H1 (cell line): ENCODE measurements around the gene UTP15. TPM values are rescaled to one million over a fixed set of nuclear protein-coding genes. Genes with fewer than 3 reads are reported as not detected.

ENCODE experiments used
- CTCF ChIA-PET: fragments of 300-600 bp; sonication (Branson Sonifier 250); formaldehyde crosslinking; loops from one replicate; lab custom pipeline; 2021; ENCODE audit not compliant: partially characterized antibody; lab: Charles Lee
- POLR2A ChIA-PET: fragments of 300-600 bp; sonication (Branson Sonifier 250); formaldehyde crosslinking; loops from one replicate; lab custom pipeline; 2021; ENCODE audit warnings: inconsistent platforms; ENCODE audit not compliant: partially characterized antibody; lab: Charles Lee
- DNase-seq, 2 experiments: peaks; one replicate each; pipeline versions ENCODE4 v3.0.0 to v3.0.0-alpha.2; 2010 to 2022; ENCODE audit warnings: low spot score in 2 of 2, low read depth in 1 of 2, mixed read lengths in 1 of 2
- FAIRE-seq: peaks from 2 replicates; lab custom pipeline; 2011; peaks lifted over from hg19 to GRCh38; lab: Jason Lieb, UNC
- H2AFZ ChIP-seq: 2 replicates; pipeline ENCODE4 v1.8.1; 2012; ENCODE audit warnings: low read length, inconsistent platforms
- H2AK5ac ChIP-seq: 2 replicates; pipeline ENCODE4 v1.6.1; 2013; ENCODE audit warnings: low read depth, low read length
- H2BK120ac ChIP-seq: replicated peaks from 2 replicates; pipeline ENCODE3; 2013; ENCODE audit warnings: low read depth, low read length, inconsistent platforms
- H2BK12ac ChIP-seq: 2 replicates; pipeline ENCODE4 v1.6.1; 2013; ENCODE audit warnings: low read depth, low read length
- H2BK15ac ChIP-seq: 2 replicates; pipeline ENCODE4 v1.6.1; 2013; ENCODE audit warnings: low read length
- H2BK20ac ChIP-seq: 2 replicates; pipeline ENCODE4 v1.6.1; 2013; ENCODE audit warnings: low read length
- H2BK5ac ChIP-seq: 2 replicates; pipeline ENCODE4 v1.6.1; 2013; ENCODE audit warnings: low read depth, low read length
- H3K14ac ChIP-seq: 2 replicates; pipeline ENCODE4 v1.6.1; 2013; ENCODE audit warnings: inconsistent platforms; ENCODE audit not compliant: insufficient read length
- H3K18ac ChIP-seq: 2 replicates; pipeline ENCODE4 v1.6.1; 2013; ENCODE audit warnings: low read length; ENCODE audit errors: extremely low read depth
- H3K23ac ChIP-seq: 2 replicates; pipeline ENCODE4 v1.6.1; 2013; ENCODE audit warnings: inconsistent platforms; ENCODE audit not compliant: insufficient read length
- H3K23me2 ChIP-seq: 2 replicates; pipeline ENCODE4 v1.6.1; 2013; ENCODE audit warnings: low read depth, low read length
- H3K27ac ChIP-seq: 2 replicates; pipeline ENCODE4 v1.6.1; 2011; ENCODE audit warnings: low read depth, low read length, inconsistent platforms
- H3K27me3 ChIP-seq, 4 experiments: replicated peaks in 1 of 4; 1 replicate in 1 of 4; 2 replicates in 3 of 4; pipeline versions ENCODE4 v1.6.1 to v1.8.1; 2011 to 2013; ENCODE audit warnings: low read length in 3 of 4, mild to moderate bottlenecking in 3 of 4, inconsistent platforms in 2 of 4, mixed read lengths in 2 of 4, moderate library complexity in 1 of 4; ENCODE audit not compliant: control insufficient read depth in 3 of 4, insufficient read depth in 3 of 4; ENCODE audit errors: extremely low read depth in 1 of 4
- H3K36me3 ChIP-seq, 4 experiments: 2 replicates each; pipeline versions ENCODE4 v1.6.1 to v1.8.1; 2011 to 2013; ENCODE audit warnings: mild to moderate bottlenecking in 4 of 4, low read length in 3 of 4, moderate library complexity in 2 of 4, control low read depth in 1 of 4, inconsistent platforms in 1 of 4; ENCODE audit not compliant: insufficient read depth in 4 of 4, control insufficient read depth in 2 of 4
- H3K4ac ChIP-seq: replicated peaks from 2 replicates; pipeline ENCODE3; 2013; ENCODE audit warnings: low read length, low read depth, mixed read lengths, inconsistent platforms; ENCODE audit not compliant: insufficient read length
- H3K4me1 ChIP-seq, 4 experiments: replicated peaks in 1 of 4; 1 replicate in 1 of 4; 2 replicates in 3 of 4; pipeline versions ENCODE4 v1.6.1 to v1.8.1; 2011 to 2013; ENCODE audit warnings: low read length in 3 of 4, inconsistent platforms in 2 of 4, mixed read lengths in 1 of 4; ENCODE audit not compliant: insufficient read depth in 4 of 4, control insufficient read depth in 3 of 4
- H3K4me2 ChIP-seq, 2 experiments: 2 replicates each; pipeline versions ENCODE4 v1.6.1 to v1.8.1; 2011 to 2013; ENCODE audit warnings: low read depth in 2 of 2, low read length in 2 of 2, control low read depth in 1 of 2, inconsistent platforms in 1 of 2, mild to moderate bottlenecking in 1 of 2; ENCODE audit not compliant: insufficient read depth in 1 of 2
- H3K4me3 ChIP-seq, 4 experiments: fragments of 200-600, 300-600 bp in 1 of 4; sonication (generic), shearing (Covaris generic), sonication (Bioruptor Twin) in 1 of 4; 2 replicates each; pipeline versions ENCODE4 v1.5.1 to v1.8.1; 2011 to 2016; ENCODE audit warnings: low read length in 4 of 4, low read depth in 3 of 4, control low read depth in 2 of 4, inconsistent platforms in 2 of 4, mild to moderate bottlenecking in 2 of 4, mixed read lengths in 1 of 4, moderate library complexity in 1 of 4; ENCODE audit not compliant: insufficient read depth in 2 of 4; ENCODE audit errors: extremely low read depth in 1 of 4
- H3K56ac ChIP-seq: replicated peaks from 2 replicates; pipeline ENCODE3; 2013; ENCODE audit warnings: low read depth, mild to moderate bottlenecking, mixed read lengths, low read length, inconsistent platforms; ENCODE audit not compliant: insufficient read length
- H3K79me1 ChIP-seq: 2 replicates; pipeline ENCODE4 v1.6.1; 2013; ENCODE audit warnings: low read depth, low read length, control low read depth
- H3K79me2 ChIP-seq, 2 experiments: 2 replicates each; pipeline versions ENCODE4 v1.6.1 to v1.8.1; 2012 to 2013; ENCODE audit warnings: low read length in 2 of 2, mild to moderate bottlenecking in 2 of 2, inconsistent platforms in 1 of 2; ENCODE audit not compliant: insufficient read depth in 2 of 2, control insufficient read depth in 1 of 2
- H3K9ac ChIP-seq, 4 experiments: replicated peaks in 1 of 4; 1 replicate in 1 of 4; 2 replicates in 3 of 4; pipeline versions ENCODE4 v1.6.1 to v1.8.1; 2011 to 2013; ENCODE audit warnings: low read depth in 3 of 4, low read length in 3 of 4, control low read depth in 2 of 4, mild to moderate bottlenecking in 2 of 4, moderate library complexity in 2 of 4, inconsistent platforms in 1 of 4; ENCODE audit errors: extremely low read depth in 1 of 4
- H3K9me3 ChIP-seq, 2 experiments: 2 replicates each; pipeline versions ENCODE4 v1.6.1 to v1.8.1; 2012 to 2013; ENCODE audit warnings: mild to moderate bottlenecking in 2 of 2, moderate library complexity in 2 of 2, control low read depth in 1 of 2, inconsistent platforms in 1 of 2, low read depth in 1 of 2, low read length in 1 of 2, mixed read lengths in 1 of 2; ENCODE audit not compliant: insufficient read depth in 2 of 2
- H4K20me1 ChIP-seq, 2 experiments: replicated peaks in 1 of 2; 2 replicates each; pipeline versions ENCODE3 to v1.8.1; 2011 to 2013; ENCODE audit warnings: inconsistent platforms in 2 of 2, low read length in 2 of 2, mild to moderate bottlenecking in 1 of 2; ENCODE audit not compliant: insufficient read depth in 2 of 2, control insufficient read depth in 1 of 2
- H4K5ac ChIP-seq: 2 replicates; pipeline ENCODE4 v1.6.1; 2013; ENCODE audit warnings: low read length, low read depth, mixed read lengths, inconsistent platforms; ENCODE audit not compliant: insufficient read length
- H4K8ac ChIP-seq: 2 replicates; pipeline ENCODE4 v1.8.0; 2013; ENCODE audit warnings: mild to moderate bottlenecking, moderate library complexity, low read length, inconsistent platforms; ENCODE audit not compliant: insufficient read depth; ENCODE audit errors: extremely low read depth
- H4K91ac ChIP-seq: replicated peaks from 2 replicates; pipeline ENCODE3; 2013; ENCODE audit warnings: low read length, mixed read lengths, inconsistent platforms; ENCODE audit not compliant: insufficient read length
- ATF2 ChIP-seq: IDR thresholded peaks from 2 replicates; pipeline ENCODE4 v1.6.1; 2012; ENCODE audit warnings: low read length, inconsistent platforms
- CREB1 ChIP-seq: IDR thresholded peaks from 2 replicates; pipeline ENCODE4 v1.6.1; 2012; ENCODE audit warnings: inconsistent platforms
- EP300 ChIP-seq, 2 experiments: IDR thresholded peaks; 1 replicate in 1 of 2; 2 replicates in 1 of 2; pipeline ENCODE4 v1.6.1; 2011 to 2012; ENCODE audit warnings: low read depth in 2 of 2, low read length in 2 of 2, mild to moderate bottlenecking in 2 of 2, borderline replicate concordance in 1 of 2, inconsistent platforms in 1 of 2, moderate library complexity in 1 of 2
- KDM5A ChIP-seq: fragments of 200-600 bp; IDR thresholded peaks from 2 replicates; pipeline ENCODE4 v1.7.1; 2012; ENCODE audit warnings: mild to moderate bottlenecking, low read length, inconsistent platforms, mixed read lengths
- RFX5 ChIP-seq: IDR thresholded peaks from 2 replicates; pipeline ENCODE4 v1.6.1; 2011; ENCODE audit warnings: low read depth, low read length, improper control_type of control experiment, borderline replicate concordance
- WGBS, 2 experiments: shearing (Covaris generic) in 1 of 2; methylation state at CpG; one replicate each; pipeline versions ENCODE4 v1.1.6 to v1.1.7; 2013 to 2015; ENCODE audit warnings: low lambda C conversion rate in 2 of 2, mixed read lengths in 2 of 2, inconsistent platforms in 1 of 2, low coverage in 1 of 2, missing lambda C conversion rate in 1 of 2; ENCODE audit not compliant: insufficient replicate concordance in 2 of 2, insufficient coverage in 1 of 2, insufficient read length in 1 of 2; ENCODE audit errors: extremely low coverage in 1 of 2, missing lambda C conversion rate in 1 of 2; 5-methylcytosine and 5-hydroxymethylcytosine counted together
- polyA plus RNA-seq, 7 experiments: library from polyadenylated mRNA; depleted of rRNA in 3 of 7; stranded (reverse) in 5 of 7; unstranded in 2 of 7; fragments of >200 nt in 5 of 7; fragments of 200-250 nt in 2 of 7; gene quantifications; 1 replicate in 5 of 7; 2 replicates in 1 of 7; 4 replicates in 1 of 7; pipeline versions ENCODE4 v1.2.1 to v1.2.3, GENCODE V29; 2011 to 2013; ENCODE audit warnings: missing spikeins in 2 of 7, mixed read lengths in 2 of 7
- total RNA-seq: library from RNA; stranded (reverse); fragmentation: NEBNext Ultra II Directional; extraction: Animal tissue kit (Norgen Biotek cat#: 25700); gene quantifications from 2 replicates; pipeline ENCODE4 v1.2.1, GENCODE V29; 2021

Gene UTP15
- total and polyA plus RNA-seq, 2 of the 8 experiments (the other 6 are each of a cell fraction or from before 2014, with no cell fraction given) = 14.3 to 33.6 TPM

GRCh38 chr5:73565969-73566547 lies 515 bp downstream of the UTP15 start:
- DNase-seq (no peak), FAIRE-seq (peak; percentile 50)
- Histone ChIP-seq H4K20me1 (no peaks in the 10 kb centered on the region), H3K27ac (peak overlapping the region; percentile 73), H3K27me3 (no peaks in the 10 kb centered on the region), H2AK5ac (0 out of 2 replicates have a peak overlapping the region, but pooled peaks have one; percentile 30), H2AFZ (peak overlapping the region; percentile 90), H3K79me2 (peaks cover 15 to 46% of the 10 kb centered on the region in 2 experiments), H2BK20ac (no peak overlapping the region), H3K14ac (no peak overlapping the region), H2BK12ac (no peak overlapping the region; the same call in 1 of the 2 replicates), H3K79me1 (0 out of 2 replicates have a peak, but pooled peaks cover 3% of the 10 kb centered on the region), H2BK120ac (no peak overlapping the region), H2BK15ac (no peak overlapping the region), H3K56ac (peak overlapping the region; percentile 62), H3K9me3 (no peaks in the 10 kb centered on the region), H4K91ac (no peak overlapping the region), H3K9ac (peak overlapping the region; percentile 90 to 96 (median 94)), H3K4me2 (peak overlapping the region; percentile 75 to 97), H4K5ac (no peak overlapping the region), H3K23ac (no peak overlapping the region), H3K18ac (0 out of 2 replicates have a peak overlapping the region, but pooled peaks have one; percentile 72), H4K8ac (peak overlapping the region; percentile 99; the same call in 1 of the 2 replicates), H3K36me3 (peaks cover 2 to 24% (median 10%) of the 10 kb centered on the region in 4 experiments; a peak in 7 of 8 replicates), H3K4me1 (peaks cover 0 to 3% (median 0%) of the 10 kb centered on the region in 4 experiments; a peak in 1 of 7 replicates), H3K4ac (no peak overlapping the region), H3K23me2 (peaks cover 9% of the 10 kb centered on the region), H3K4me3 (peak overlapping the region; percentile 85 to 99 (median 93)), H2BK5ac (peak overlapping the region; percentile 93; the same call in 1 of the 2 replicates)
- 10% methylated on average over 8 of the region's 8 CpGs; no CpG with 5 or more reads in 1 of the 2 experiments for WGBS, 2 experiments
- no peak for TF ChIP-seq EP300 (IDR thresholded peaks at IDR 0.05; ENCODE audit: borderline replicate concordance in 1 of 2, low read depth in 2 of 2, low read length in 2 of 2)
- TF ChIP-seq CREB1 = no peak
- TF ChIP-seq KDM5A = peak; percentile 78; the same call in 1 of the 2 replicates
- TF ChIP-seq RFX5 = 0 out of 2 replicates have a peak, but pooled peaks have one; percentile 24
- TF ChIP-seq ATF2 = no peak
- POLR2A ChIA-PET = interaction anchor here (0.6 to 1.0 kb wide), 3 partner anchors 46 to 166 kb away, joined by 3 read pairs; no protein-coding TSS in a partner anchor
- CTCF ChIA-PET = interaction anchor here (1.7 to 2.9 kb wide), 2 partner anchors 10 to 18 kb away, joined by 4 to 9 read pairs; no protein-coding TSS in a partner anchor
